H1 (cell line): Measurements from ENCODE around the gene LRRK1. TPM values are rescaled to one million over a fixed set of nuclear protein-coding genes. Genes with fewer than 3 reads are reported as not detected.

Experiments used
- CTCF ChIA-PET: fragments of 300-600 bp; sonication (Branson Sonifier 250); formaldehyde crosslinking; loops from one replicate; lab custom pipeline; 2021; ENCODE audit not compliant: partially characterized antibody; lab: Charles Lee
- POLR2A ChIA-PET: fragments of 300-600 bp; sonication (Branson Sonifier 250); formaldehyde crosslinking; loops from one replicate; lab custom pipeline; 2021; ENCODE audit warnings: inconsistent platforms; ENCODE audit not compliant: partially characterized antibody; lab: Charles Lee
- DNase-seq, 2 experiments: peaks; one replicate each; pipeline versions ENCODE4 v3.0.0 to v3.0.0-alpha.2; 2010 to 2022; ENCODE audit warnings: low spot score in 2 of 2, low read depth in 1 of 2, mixed read lengths in 1 of 2
- FAIRE-seq: peaks from 2 replicates; lab custom pipeline; 2011; peaks lifted over from hg19 to GRCh38; lab: Jason Lieb, UNC
- H2AFZ ChIP-seq: 2 replicates; pipeline ENCODE4 v1.8.1; 2012; ENCODE audit warnings: low read length, inconsistent platforms
- H2AK5ac ChIP-seq: 2 replicates; pipeline ENCODE4 v1.6.1; 2013; ENCODE audit warnings: low read depth, low read length
- H2BK120ac ChIP-seq: replicated peaks from 2 replicates; pipeline ENCODE3; 2013; ENCODE audit warnings: low read depth, low read length, inconsistent platforms
- H2BK12ac ChIP-seq: 2 replicates; pipeline ENCODE4 v1.6.1; 2013; ENCODE audit warnings: low read depth, low read length
- H2BK15ac ChIP-seq: 2 replicates; pipeline ENCODE4 v1.6.1; 2013; ENCODE audit warnings: low read length
- H2BK20ac ChIP-seq: 2 replicates; pipeline ENCODE4 v1.6.1; 2013; ENCODE audit warnings: low read length
- H2BK5ac ChIP-seq: 2 replicates; pipeline ENCODE4 v1.6.1; 2013; ENCODE audit warnings: low read depth, low read length
- H3K14ac ChIP-seq: 2 replicates; pipeline ENCODE4 v1.6.1; 2013; ENCODE audit warnings: inconsistent platforms; ENCODE audit not compliant: insufficient read length
- H3K18ac ChIP-seq: 2 replicates; pipeline ENCODE4 v1.6.1; 2013; ENCODE audit warnings: low read length; ENCODE audit errors: extremely low read depth
- H3K23ac ChIP-seq: 2 replicates; pipeline ENCODE4 v1.6.1; 2013; ENCODE audit warnings: inconsistent platforms; ENCODE audit not compliant: insufficient read length
- H3K23me2 ChIP-seq: 2 replicates; pipeline ENCODE4 v1.6.1; 2013; ENCODE audit warnings: low read depth, low read length
- H3K27ac ChIP-seq: 2 replicates; pipeline ENCODE4 v1.6.1; 2011; ENCODE audit warnings: low read depth, low read length, inconsistent platforms
- H3K27me3 ChIP-seq, 4 experiments: replicated peaks in 1 of 4; 1 replicate in 1 of 4; 2 replicates in 3 of 4; pipeline versions ENCODE4 v1.6.1 to v1.8.1; 2011 to 2013; ENCODE audit warnings: low read length in 3 of 4, mild to moderate bottlenecking in 3 of 4, inconsistent platforms in 2 of 4, mixed read lengths in 2 of 4, moderate library complexity in 1 of 4; ENCODE audit not compliant: control insufficient read depth in 3 of 4, insufficient read depth in 3 of 4; ENCODE audit errors: extremely low read depth in 1 of 4
- H3K36me3 ChIP-seq, 4 experiments: 2 replicates each; pipeline versions ENCODE4 v1.6.1 to v1.8.1; 2011 to 2013; ENCODE audit warnings: mild to moderate bottlenecking in 4 of 4, low read length in 3 of 4, moderate library complexity in 2 of 4, control low read depth in 1 of 4, inconsistent platforms in 1 of 4; ENCODE audit not compliant: insufficient read depth in 4 of 4, control insufficient read depth in 2 of 4
- H3K4ac ChIP-seq: replicated peaks from 2 replicates; pipeline ENCODE3; 2013; ENCODE audit warnings: low read length, low read depth, mixed read lengths, inconsistent platforms; ENCODE audit not compliant: insufficient read length
- H3K4me1 ChIP-seq, 4 experiments: replicated peaks in 1 of 4; 1 replicate in 1 of 4; 2 replicates in 3 of 4; pipeline versions ENCODE4 v1.6.1 to v1.8.1; 2011 to 2013; ENCODE audit warnings: low read length in 3 of 4, inconsistent platforms in 2 of 4, mixed read lengths in 1 of 4; ENCODE audit not compliant: insufficient read depth in 4 of 4, control insufficient read depth in 3 of 4
- H3K4me2 ChIP-seq, 2 experiments: 2 replicates each; pipeline versions ENCODE4 v1.6.1 to v1.8.1; 2011 to 2013; ENCODE audit warnings: low read depth in 2 of 2, low read length in 2 of 2, control low read depth in 1 of 2, inconsistent platforms in 1 of 2, mild to moderate bottlenecking in 1 of 2; ENCODE audit not compliant: insufficient read depth in 1 of 2
- H3K4me3 ChIP-seq, 4 experiments: fragments of 200-600, 300-600 bp in 1 of 4; sonication (generic), shearing (Covaris generic), sonication (Bioruptor Twin) in 1 of 4; 2 replicates each; pipeline versions ENCODE4 v1.5.1 to v1.8.1; 2011 to 2016; ENCODE audit warnings: low read length in 4 of 4, low read depth in 3 of 4, control low read depth in 2 of 4, inconsistent platforms in 2 of 4, mild to moderate bottlenecking in 2 of 4, mixed read lengths in 1 of 4, moderate library complexity in 1 of 4; ENCODE audit not compliant: insufficient read depth in 2 of 4; ENCODE audit errors: extremely low read depth in 1 of 4
- H3K56ac ChIP-seq: replicated peaks from 2 replicates; pipeline ENCODE3; 2013; ENCODE audit warnings: low read depth, mild to moderate bottlenecking, mixed read lengths, low read length, inconsistent platforms; ENCODE audit not compliant: insufficient read length
- H3K79me1 ChIP-seq: 2 replicates; pipeline ENCODE4 v1.6.1; 2013; ENCODE audit warnings: low read depth, low read length, control low read depth
- H3K79me2 ChIP-seq, 2 experiments: 2 replicates each; pipeline versions ENCODE4 v1.6.1 to v1.8.1; 2012 to 2013; ENCODE audit warnings: low read length in 2 of 2, mild to moderate bottlenecking in 2 of 2, inconsistent platforms in 1 of 2; ENCODE audit not compliant: insufficient read depth in 2 of 2, control insufficient read depth in 1 of 2
- H3K9ac ChIP-seq, 4 experiments: replicated peaks in 1 of 4; 1 replicate in 1 of 4; 2 replicates in 3 of 4; pipeline versions ENCODE4 v1.6.1 to v1.8.1; 2011 to 2013; ENCODE audit warnings: low read depth in 3 of 4, low read length in 3 of 4, control low read depth in 2 of 4, mild to moderate bottlenecking in 2 of 4, moderate library complexity in 2 of 4, inconsistent platforms in 1 of 4; ENCODE audit errors: extremely low read depth in 1 of 4
- H3K9me3 ChIP-seq, 2 experiments: 2 replicates each; pipeline versions ENCODE4 v1.6.1 to v1.8.1; 2012 to 2013; ENCODE audit warnings: mild to moderate bottlenecking in 2 of 2, moderate library complexity in 2 of 2, control low read depth in 1 of 2, inconsistent platforms in 1 of 2, low read depth in 1 of 2, low read length in 1 of 2, mixed read lengths in 1 of 2; ENCODE audit not compliant: insufficient read depth in 2 of 2
- H4K20me1 ChIP-seq, 2 experiments: replicated peaks in 1 of 2; 2 replicates each; pipeline versions ENCODE3 to v1.8.1; 2011 to 2013; ENCODE audit warnings: inconsistent platforms in 2 of 2, low read length in 2 of 2, mild to moderate bottlenecking in 1 of 2; ENCODE audit not compliant: insufficient read depth in 2 of 2, control insufficient read depth in 1 of 2
- H4K5ac ChIP-seq: 2 replicates; pipeline ENCODE4 v1.6.1; 2013; ENCODE audit warnings: low read length, low read depth, mixed read lengths, inconsistent platforms; ENCODE audit not compliant: insufficient read length
- H4K8ac ChIP-seq: 2 replicates; pipeline ENCODE4 v1.8.0; 2013; ENCODE audit warnings: mild to moderate bottlenecking, moderate library complexity, low read length, inconsistent platforms; ENCODE audit not compliant: insufficient read depth; ENCODE audit errors: extremely low read depth
- H4K91ac ChIP-seq: replicated peaks from 2 replicates; pipeline ENCODE3; 2013; ENCODE audit warnings: low read length, mixed read lengths, inconsistent platforms; ENCODE audit not compliant: insufficient read length
- KDM4A ChIP-seq: IDR thresholded peaks from one replicate; pipeline ENCODE4 v1.7.1; 2012; ENCODE audit warnings: low read depth, mild to moderate bottlenecking, moderate library complexity, low read length, inconsistent platforms; ENCODE audit not compliant: severe bottlenecking
- KDM5A ChIP-seq: fragments of 200-600 bp; IDR thresholded peaks from 2 replicates; pipeline ENCODE4 v1.7.1; 2012; ENCODE audit warnings: mild to moderate bottlenecking, low read length, inconsistent platforms, mixed read lengths
- PHF8 ChIP-seq: fragments of 200-600 bp; sonication (generic); conservative IDR thresholded peaks from 2 replicates; pipeline ENCODE4 v1.7.1; 2012; ENCODE audit warnings: low read depth, mild to moderate bottlenecking, inconsistent platforms, low read length, moderate library complexity
- SP2 ChIP-seq: IDR thresholded peaks from 2 replicates; pipeline ENCODE4 v1.6.1; 2012; ENCODE audit warnings: mild to moderate bottlenecking, low read length, inconsistent platforms
- SP4 ChIP-seq: IDR thresholded peaks from 2 replicates; pipeline ENCODE4 v1.6.1; 2012; ENCODE audit warnings: low read length, inconsistent platforms
- USF2 ChIP-seq: IDR thresholded peaks from 2 replicates; pipeline ENCODE4 v1.6.1; 2011; ENCODE audit warnings: low read length, improper control_type of control experiment
- WGBS, 2 experiments: shearing (Covaris generic) in 1 of 2; methylation state at CpG; one replicate each; pipeline versions ENCODE4 v1.1.6 to v1.1.7; 2013 to 2015; ENCODE audit warnings: low lambda C conversion rate in 2 of 2, mixed read lengths in 2 of 2, inconsistent platforms in 1 of 2, low coverage in 1 of 2, missing lambda C conversion rate in 1 of 2; ENCODE audit not compliant: insufficient replicate concordance in 2 of 2, insufficient coverage in 1 of 2, insufficient read length in 1 of 2; ENCODE audit errors: extremely low coverage in 1 of 2, missing lambda C conversion rate in 1 of 2; 5-methylcytosine and 5-hydroxymethylcytosine counted together
- polyA plus RNA-seq, 7 experiments: library from polyadenylated mRNA; depleted of rRNA in 3 of 7; stranded (reverse) in 5 of 7; unstranded in 2 of 7; fragments of >200 nt in 5 of 7; fragments of 200-250 nt in 2 of 7; gene quantifications; 1 replicate in 5 of 7; 2 replicates in 1 of 7; 4 replicates in 1 of 7; pipeline versions ENCODE4 v1.2.1 to v1.2.3, GENCODE V29; 2011 to 2013; ENCODE audit warnings: missing spikeins in 2 of 7, mixed read lengths in 2 of 7
- total RNA-seq: library from RNA; stranded (reverse); fragmentation: NEBNext Ultra II Directional; extraction: Animal tissue kit (Norgen Biotek cat#: 25700); gene quantifications from 2 replicates; pipeline ENCODE4 v1.2.1, GENCODE V29; 2021

The LRRK1 gene
- total and polyA plus RNA-seq, 2 of the 8 experiments (the other 6 are each of a cell fraction or from before 2014, with no cell fraction given) = 1.2 to 3.6 TPM

DNA sequence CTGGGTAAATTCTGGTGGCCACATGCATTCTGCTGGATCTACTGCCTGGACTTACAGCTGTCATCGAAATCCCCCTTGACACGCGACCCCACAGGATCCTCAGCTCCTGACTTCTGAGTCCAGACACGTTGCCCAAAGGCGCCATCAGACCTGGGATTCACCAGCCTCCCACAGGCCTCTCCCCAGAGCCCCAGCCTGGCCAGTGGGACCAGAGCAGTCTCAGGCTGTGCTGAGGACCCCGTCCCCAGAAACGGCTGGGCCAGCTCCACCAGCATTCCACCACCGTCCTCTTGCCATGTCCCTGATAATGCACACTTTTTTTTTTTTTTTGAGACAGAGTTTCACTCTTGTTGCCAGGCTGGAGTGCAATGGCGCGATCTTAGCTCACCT lies 166.1 kb downstream of the LRRK1 start:
- Histone ChIP-seq H3K14ac (no peak overlapping the region), H3K27ac (no peak overlapping the region), H3K4me3 (no peak overlapping the region), H3K4me1 (peaks cover 0 to 4% (median under 1%) of the 10 kb centered on the region in 4 experiments; a peak in 2 of 7 replicates), H3K9ac (no peak overlapping the region), H3K4me2 (no peak overlapping the region), H4K20me1 (no peaks in the 10 kb centered on the region), H2BK15ac (0 out of 2 replicates have a peak overlapping the region, but pooled peaks have one; percentile 40), H2BK120ac (no peak overlapping the region), H2BK20ac (peak overlapping the region; percentile 36; the same call in 1 of the 2 replicates), H3K9me3 (no peaks in the 10 kb centered on the region), H2AK5ac (no peak overlapping the region), H3K79me1 (no peaks in the 10 kb centered on the region), H3K18ac (no peak overlapping the region; the same call in 1 of the 2 replicates), H4K5ac (no peak overlapping the region), H3K23ac (no peak overlapping the region), H4K8ac (no peak overlapping the region; the same call in 1 of the 2 replicates), H3K23me2 (no peaks in the 10 kb centered on the region; the same call in 1 of the 2 replicates), H2BK12ac (no peak overlapping the region; the same call in 1 of the 2 replicates), H3K36me3 (no peaks in the 10 kb centered on the region), H2AFZ (no peak overlapping the region), H2BK5ac (peak overlapping the region; percentile 26; the same call in 1 of the 2 replicates), H3K56ac (no peak overlapping the region), H3K27me3 (peaks cover 0 to 2% (median 0%) of the 10 kb centered on the region in 4 experiments; a peak in 1 of 7 replicates), H4K91ac (peak overlapping the region; percentile 47), H3K4ac (no peak overlapping the region), H3K79me2 (no peaks in the 10 kb centered on the region)
- no peak for FAIRE-seq
- 81% methylated on average over 8 of the region's 10 CpGs; no CpG with 5 or more reads in 1 of the 2 experiments for WGBS, 2 experiments
- TF ChIP-seq SP4 (no peak), KDM5A (no peak), USF2 (no peak), SP2 (no peak), KDM4A (no peak), PHF8 (no peak)
- no peak for DNase-seq
- ChIA-PET CTCF (interaction anchor here (0.7 to 11.1 kb wide), 13 partner anchors 14 to 186 kb away, joined by 3 to 72 read pairs (median 4); no protein-coding TSS in a partner anchor), POLR2A (interaction anchor here (0.6 to 1.8 kb wide), 4 partner anchors 16 to 740 kb away, joined by 3 to 8 read pairs (median 3); no protein-coding TSS in a partner anchor)
